Fibroblast of lung (primary cell): ENCODE results near the gene GPSM1. TPM values are rescaled to one million over a fixed set of nuclear protein-coding genes. Genes with fewer than 3 reads are reported as not detected.

Experiments used
- DNase-seq, 2 donors: peaks; one replicate each; pipeline versions ENCODE4 v3.0.0 to v3.0.0-alpha.2; 2010; ENCODE audit warnings: low read depth in 2 of 2
- H2AFZ ChIP-seq: 2 replicates; pipeline ENCODE4 v1.5.1; 2012; ENCODE audit warnings: low read length, control low read depth, inconsistent platforms
- H3K27ac ChIP-seq: 2 replicates; pipeline ENCODE4 v1.5.1; 2011; ENCODE audit warnings: low read length, control low read depth; ENCODE audit not compliant: insufficient read depth
- H3K27me3 ChIP-seq: 2 replicates; pipeline ENCODE4 v1.5.1; 2011; ENCODE audit warnings: mild to moderate bottlenecking, low read length; ENCODE audit not compliant: control insufficient read depth, insufficient read depth
- H3K36me3 ChIP-seq: 2 replicates; pipeline ENCODE4 v1.5.1; 2011; ENCODE audit warnings: low read length; ENCODE audit not compliant: control insufficient read depth, insufficient read depth
- H3K4me1 ChIP-seq: 2 replicates; pipeline ENCODE4 v1.5.1; 2011; ENCODE audit warnings: low read length; ENCODE audit not compliant: control insufficient read depth, insufficient read depth; ENCODE audit errors: extremely low read depth
- H3K4me2 ChIP-seq: 2 replicates; pipeline ENCODE4 v1.5.1; 2011; ENCODE audit warnings: low read length, control low read depth; ENCODE audit not compliant: insufficient read depth; ENCODE audit errors: extremely low read depth
- H3K4me3 ChIP-seq, 4 experiments: fragments of 200-600 bp in 1 of 4; sonication (generic) in 1 of 4; replicated peaks in 1 of 4; 2 replicates each; pipeline ENCODE4 v1.5.1; 2011 to 2016; ENCODE audit warnings: low read length in 4 of 4, low read depth in 3 of 4, mild to moderate bottlenecking in 3 of 4, control low read depth in 2 of 4, inconsistent platforms in 1 of 4, mixed read lengths in 1 of 4; ENCODE audit not compliant: insufficient read depth in 1 of 4; ENCODE audit errors: control extremely low read depth in 1 of 4
- H3K79me2 ChIP-seq: 2 replicates; pipeline ENCODE4 v1.5.1; 2012; ENCODE audit warnings: mild to moderate bottlenecking, low read length, inconsistent platforms; ENCODE audit not compliant: control insufficient read depth, insufficient read depth
- H3K9ac ChIP-seq: 2 replicates; pipeline ENCODE4 v1.5.1; 2011; ENCODE audit warnings: mild to moderate bottlenecking, low read length, control low read depth; ENCODE audit not compliant: insufficient read depth
- H3K9me3 ChIP-seq: 2 replicates; pipeline ENCODE4 v1.5.1; 2012; ENCODE audit warnings: low read depth, low read length; ENCODE audit not compliant: control insufficient read depth, insufficient read depth
- H4K20me1 ChIP-seq: 2 replicates; pipeline ENCODE4 v1.5.1; 2011; ENCODE audit warnings: low read length; ENCODE audit not compliant: control insufficient read depth, insufficient read depth; ENCODE audit errors: extremely low read depth
- CTCF ChIP-seq, 2 donors: IDR thresholded peaks in 1 of 2; conservative IDR thresholded peaks in 1 of 2; 1 replicate in 1 of 2; 2 replicates in 1 of 2; pipeline ENCODE4 v1.5.1; 2011 to 2012; ENCODE audit warnings: low read length in 2 of 2, control low read depth in 1 of 2, inconsistent platforms in 1 of 2, low read depth in 1 of 2, mild to moderate bottlenecking in 1 of 2
- EZH2 ChIP-seq: IDR thresholded peaks from 2 replicates; pipeline ENCODE4 v1.5.1; 2012; ENCODE audit warnings: low read length, control low read depth, mild to moderate bottlenecking; ENCODE audit errors: missing control alignments
- polyA plus RNA-seq, 2 donors: library from polyadenylated mRNA; depleted of rRNA in 1 of 2; stranded (reverse) in 1 of 2; unstranded in 1 of 2; fragments of >200 nt; gene quantifications; 2 replicates each; pipeline ENCODE4 v1.2.1, GENCODE V29; 2011 to 2012; ENCODE audit warnings: missing spikeins in 1 of 2
- total RNA-seq: library from RNA; depleted of rRNA; stranded (reverse); fragments of >200 nt; gene quantifications from 2 replicates; pipeline ENCODE4 v1.2.1, GENCODE V29; 2014

The GPSM1 gene
- total and polyA plus RNA-seq, 2 donors (not counting 1 experiment from before 2014, with no cell fraction given), result 15.8 to 60.3 TPM

- Histone ChIP-seq H3K9ac (no peak overlapping the region), H2AFZ (no peak overlapping the region), H3K4me3 (no peak overlapping the region), H3K4me2 (no peak overlapping the region), H3K27ac (no peak overlapping the region), H3K79me2 (no peaks in the 10 kb centered on the region), H4K20me1 (no peaks in the 10 kb centered on the region), H3K4me1 (no peaks in the 10 kb centered on the region), H3K36me3 (no peaks in the 10 kb centered on the region), H3K27me3 (peaks cover 4% of the 10 kb centered on the region), H3K9me3 (no peaks in the 10 kb centered on the region)
- no peak for DNase-seq
- no peak for TF ChIP-seq CTCF (conservative IDR thresholded peaks at IDR 0.05 in 1 of 2, IDR thresholded peaks at IDR 0.05 in 1 of 2; ENCODE audit: low read depth in 1 of 2, low read length in 2 of 2)
- TF ChIP-seq EZH2, result no peak
Measured at GRCh38 chr9:136299541-136299940, 27.8 kb upstream of the GPSM1 start.

- no peak for DNase-seq
- Histone ChIP-seq H3K4me3 (no peak overlapping the region), H3K27ac (no peak overlapping the region), H4K20me1 (no peaks in the 10 kb centered on the region), H2AFZ (no peak overlapping the region), H3K9ac (no peak overlapping the region), H3K9me3 (no peaks in the 10 kb centered on the region), H3K27me3 (peaks cover 4% of the 10 kb centered on the region), H3K4me1 (no peaks in the 10 kb centered on the region), H3K4me2 (no peak overlapping the region), H3K79me2 (no peaks in the 10 kb centered on the region), H3K36me3 (no peaks in the 10 kb centered on the region)
- no peak for TF ChIP-seq CTCF (conservative IDR thresholded peaks at IDR 0.05 in 1 of 2, IDR thresholded peaks at IDR 0.05 in 1 of 2; ENCODE audit: low read depth in 1 of 2, low read length in 2 of 2)
Measured at GRCh38 chr9:136300016-136300545, 27.3 kb upstream of the GPSM1 start.

GRCh38 chr9:136300866-136301265 lies 26.5 kb upstream of the GPSM1 start:
- Histone ChIP-seq H3K4me1 (no peaks in the 10 kb centered on the region), H3K27ac (no peak overlapping the region), H3K9me3 (no peaks in the 10 kb centered on the region), H2AFZ (no peak overlapping the region), H3K9ac (no peak overlapping the region), H4K20me1 (no peaks in the 10 kb centered on the region), H3K4me2 (no peak overlapping the region), H3K36me3 (no peaks in the 10 kb centered on the region), H3K79me2 (no peaks in the 10 kb centered on the region), H3K4me3 (no peak overlapping the region), H3K27me3 (peaks cover 4% of the 10 kb centered on the region)
- no peak for DNase-seq
- TF ChIP-seq EZH2 (no peak), CTCF (conservative IDR thresholded peaks at IDR 0.05 in 1 of 2, IDR thresholded peaks at IDR 0.05 in 1 of 2; ENCODE audit: low read depth in 1 of 2, low read length in 2 of 2) (no peak)
